ENCODE data around the gene DDX31.

DDX31 gene

GRCh38 chr9:132579427-132579798, 90.4 kb downstream of the DDX31 start:
- no peak for TF ChIP-seq CTCF (IDR thresholded peaks at IDR 0.05; ENCODE audit: poor library complexity, severe bottlenecking)
- H3K4me3 ChIP-seq (ENCODE audit: severe bottlenecking), result no peak overlapping the region
- no peak overlapping the region for H3K27ac ChIP-seq (ENCODE audit: poor library complexity, severe bottlenecking)

GRCh38 chr9:132578367-132578932, 91.3 kb downstream of the DDX31 start:
- ATAC-seq (ENCODE audit: low read depth) (no peak), DNase-seq (ENCODE audit: low spot score) (no peak)
- no peaks in the 10 kb centered on the region for H3K36me3 ChIP-seq (ENCODE audit: low read depth)
- TF ChIP-seq CTCF (IDR thresholded peaks at IDR 0.05; ENCODE audit: poor library complexity, severe bottlenecking), result no peak
- no peaks in the 10 kb centered on the region for H3K4me1 ChIP-seq (ENCODE audit: insufficient read depth, poor library complexity, severe bottlenecking)
- H3K9me3 ChIP-seq (ENCODE audit: severe bottlenecking), result no peaks in the 10 kb centered on the region
- no peak overlapping the region for H3K4me3 ChIP-seq (ENCODE audit: severe bottlenecking)
- H3K27me3 ChIP-seq (ENCODE audit: insufficient read depth, poor library complexity, severe bottlenecking), result peaks cover 72% of the 10 kb centered on the region
- no peak overlapping the region for H3K27ac ChIP-seq (ENCODE audit: poor library complexity, severe bottlenecking)

More at GRCh38 chr9:132579427-132579798, 90.4 kb downstream of the DDX31 start:
- Histone ChIP-seq H3K9me3 (ENCODE audit: severe bottlenecking) (no peaks in the 10 kb centered on the region), H3K36me3 (ENCODE audit: low read depth) (no peaks in the 10 kb centered on the region), H3K4me1 (ENCODE audit: insufficient read depth, poor library complexity, severe bottlenecking) (no peaks in the 10 kb centered on the region), H3K27me3 (ENCODE audit: insufficient read depth, poor library complexity, severe bottlenecking) (peaks cover 80% of the 10 kb centered on the region)
- DNase-seq (ENCODE audit: low spot score) (no peak), ATAC-seq (ENCODE audit: low read depth) (no peak)

GRCh38 chr9:132577119-132577518, 92.7 kb downstream of the DDX31 start:
- Histone ChIP-seq H3K4me1 (ENCODE audit: insufficient read depth, poor library complexity, severe bottlenecking) (no peaks in the 10 kb centered on the region), H3K4me3 (ENCODE audit: severe bottlenecking) (no peak overlapping the region), H3K27me3 (ENCODE audit: insufficient read depth, poor library complexity, severe bottlenecking) (peaks cover 65% of the 10 kb centered on the region), H3K27ac (ENCODE audit: poor library complexity, severe bottlenecking) (no peak overlapping the region), H3K9me3 (ENCODE audit: severe bottlenecking) (no peaks in the 10 kb centered on the region), H3K36me3 (ENCODE audit: low read depth) (no peaks in the 10 kb centered on the region)
- no peak for TF ChIP-seq CTCF (IDR thresholded peaks at IDR 0.05; ENCODE audit: poor library complexity, severe bottlenecking)
- DNase-seq (ENCODE audit: low spot score) (no peak), ATAC-seq (ENCODE audit: low read depth) (no peak)

- ATAC-seq (ENCODE audit: low read depth) (no peak), DNase-seq (ENCODE audit: low spot score) (no peak)
- no peaks in the 10 kb centered on the region for H3K4me1 ChIP-seq (ENCODE audit: insufficient read depth, poor library complexity, severe bottlenecking)
- H3K27ac ChIP-seq (ENCODE audit: poor library complexity, severe bottlenecking), result no peak overlapping the region
- H3K27me3 ChIP-seq (ENCODE audit: insufficient read depth, poor library complexity, severe bottlenecking), result peaks cover 56% of the 10 kb centered on the region
- no peaks in the 10 kb centered on the region for H3K9me3 ChIP-seq (ENCODE audit: severe bottlenecking)
- no peaks in the 10 kb centered on the region for H3K36me3 ChIP-seq (ENCODE audit: low read depth)
- no peak for TF ChIP-seq CTCF (IDR thresholded peaks at IDR 0.05; ENCODE audit: poor library complexity, severe bottlenecking)
- H3K4me3 ChIP-seq (ENCODE audit: severe bottlenecking), result no peak overlapping the region
Observed at GRCh38 chr9:132575811-132576210, 94.0 kb downstream of the DDX31 start.

GRCh38 chr9:132575005-132575609, 94.7 kb downstream of the DDX31 start:
- ATAC-seq (ENCODE audit: low read depth) (peak; percentile 84), DNase-seq (ENCODE audit: low spot score) (no peak)
- TF ChIP-seq CTCF (IDR thresholded peaks at IDR 0.05; ENCODE audit: poor library complexity, severe bottlenecking), result peak; percentile 81
- H3K4me3 ChIP-seq (ENCODE audit: severe bottlenecking), result no peak overlapping the region
- peaks cover 52% of the 10 kb centered on the region for H3K27me3 ChIP-seq (ENCODE audit: insufficient read depth, poor library complexity, severe bottlenecking)
- no peak overlapping the region for H3K27ac ChIP-seq (ENCODE audit: poor library complexity, severe bottlenecking)
- H3K36me3 ChIP-seq (ENCODE audit: low read depth), result no peaks in the 10 kb centered on the region
- no peaks in the 10 kb centered on the region for H3K4me1 ChIP-seq (ENCODE audit: insufficient read depth, poor library complexity, severe bottlenecking)
- no peaks in the 10 kb centered on the region for H3K9me3 ChIP-seq (ENCODE audit: severe bottlenecking)

All from RWPE2 (cell line).